B cell (primary cell): ENCODE data around the gene LIN54.

Experiments
- CTCF ChIP-seq: fragments of 200-600 bp; IDR thresholded peaks from one replicate; pipeline ENCODE4 v1.8.0; 2022; ENCODE audit warnings: antibody characterized with exemption, mild to moderate bottlenecking
- EZH2 ChIP-seq: IDR thresholded peaks from 2 replicates; pipeline ENCODE4 v1.6.1; 2012; ENCODE audit warnings: borderline replicate concordance, low read depth, mild to moderate bottlenecking, moderate library complexity, low read length; ENCODE audit not compliant: insufficient read depth, poor library complexity, severe bottlenecking

GRCh38 chr4:83046693-83047473, 36.3 kb upstream of the LIN54 start:
- TF ChIP-seq CTCF (no peak), EZH2 (no peak)
